OCI-LY1 (cell line): ENCODE measurements around the gene SMPD3.

Experiments used
- H2AFZ ChIP-seq: fragments of 200-600 bp; sonication (generic), shearing (Covaris generic); 2 replicates; pipeline ENCODE4 v1.6.0; 2014; ENCODE audit warnings: antibody characterized with exemption, mild to moderate bottlenecking, low read length
- H3F3A ChIP-seq: fragments of 200-600 bp; sonication (generic), shearing (Covaris generic); 2 replicates; pipeline ENCODE4 v1.6.0; 2014; ENCODE audit warnings: mild to moderate bottlenecking, antibody characterized with exemption, low read length, moderate library complexity; ENCODE audit not compliant: insufficient read depth
- H3K27ac ChIP-seq: fragments of 200-600 bp; sonication (generic); 2 replicates; pipeline ENCODE4 v1.5.1; 2014; ENCODE audit warnings: low read length, mixed run types, mild to moderate bottlenecking, low read depth; ENCODE audit not compliant: poor library complexity, severe bottlenecking
- H3K27me3 ChIP-seq: fragments of 200-600 bp; sonication (generic); 2 replicates; pipeline ENCODE4 v1.6.0; 2014; ENCODE audit warnings: antibody characterized with exemption, mild to moderate bottlenecking, low read length, moderate library complexity; ENCODE audit not compliant: insufficient read depth
- H3K36me3 ChIP-seq: fragments of 200-600 bp; sonication (generic); 2 replicates; pipeline ENCODE4 v1.6.1; 2014; ENCODE audit warnings: mild to moderate bottlenecking, antibody characterized with exemption, low read length, moderate library complexity, mixed read lengths; ENCODE audit not compliant: insufficient read depth
- H3K4me1 ChIP-seq: fragments of 200-600 bp; sonication (generic); 2 replicates; pipeline ENCODE4 v1.5.1; 2014; ENCODE audit warnings: mild to moderate bottlenecking, low read length, moderate library complexity; ENCODE audit not compliant: insufficient read depth, severe bottlenecking
- H3K4me2 ChIP-seq: fragments of 200-600 bp; sonication (generic), shearing (Covaris generic); 2 replicates; pipeline ENCODE4 v1.6.1; 2014; ENCODE audit warnings: low read length
- H3K4me3 ChIP-seq: fragments of 200-600 bp; sonication (generic); 2 replicates; pipeline ENCODE4 v1.5.1; 2014; ENCODE audit warnings: low read length, low read depth, mild to moderate bottlenecking, mixed read lengths; ENCODE audit not compliant: poor library complexity, severe bottlenecking
- H3K79me2 ChIP-seq: fragments of 200-600 bp; shearing (Covaris generic); 2 replicates; pipeline ENCODE4 v1.6.1; 2016; ENCODE audit warnings: mixed run types, low read length, mixed read lengths; ENCODE audit not compliant: insufficient read depth
- H3K9ac ChIP-seq: fragments of 200-600 bp; sonication (generic), shearing (Covaris generic); 2 replicates; pipeline ENCODE4 v1.6.1; 2014; ENCODE audit warnings: mild to moderate bottlenecking, low read length, mixed read lengths
- H3K9me2 ChIP-seq: fragments of 200-600 bp; sonication (generic), shearing (Covaris generic); 2 replicates; pipeline ENCODE4 v1.6.1; 2014; ENCODE audit warnings: low read depth, mild to moderate bottlenecking, low read length, mixed read lengths
- H3K9me3 ChIP-seq: fragments of 200-600 bp; shearing (Covaris generic); 2 replicates; pipeline ENCODE4 v1.6.1; 2014; ENCODE audit warnings: low read length, mixed read lengths
- H4K20me1 ChIP-seq: fragments of 200-600 bp; sonication (generic), shearing (Covaris generic); 2 replicates; pipeline ENCODE4 v1.6.0; 2016; ENCODE audit warnings: mild to moderate bottlenecking, low read length; ENCODE audit not compliant: insufficient read depth
- CTCF ChIP-seq: fragments of 200-600 bp; sonication (generic), shearing (Covaris generic); IDR thresholded peaks from 2 replicates; pipeline ENCODE4 v1.5.1; 2017; ENCODE audit warnings: mild to moderate bottlenecking, antibody characterized with exemption, low read length, moderate library complexity, mixed read lengths
- EZH2 ChIP-seq: fragments of 200-600 bp; sonication (generic), shearing (Covaris generic); IDR thresholded peaks from 2 replicates; pipeline ENCODE4 v1.8.0; 2017; ENCODE audit warnings: borderline replicate concordance, mixed run types, mild to moderate bottlenecking, antibody characterized with exemption, low read length, moderate library complexity, mixed read lengths

SMPD3 gene

GRCh38 chr16:68366062-68366461 lies 82.2 kb downstream of the SMPD3 start:
- Histone ChIP-seq H3K9me3 (no peaks in the 10 kb centered on the region), H3K36me3 (peaks cover under 1% of the 10 kb centered on the region; the same call in 1 of the 2 replicates), H3K4me2 (no peak overlapping the region), H3K9ac (no peak overlapping the region), H3K27me3 (peaks cover 17% of the 10 kb centered on the region), H3K79me2 (no peaks in the 10 kb centered on the region), H3K4me3 (no peak overlapping the region), H3K9me2 (no peaks in the 10 kb centered on the region), H3F3A (no peaks in the 10 kb centered on the region), H4K20me1 (no peaks in the 10 kb centered on the region), H3K4me1 (peaks cover 10% of the 10 kb centered on the region), H2AFZ (no peak overlapping the region), H3K27ac (no peak overlapping the region)
- TF ChIP-seq CTCF (no peak), EZH2 (no peak)

- Histone ChIP-seq H3K4me1 (peaks cover 10% of the 10 kb centered on the region), H3K27ac (no peak overlapping the region), H4K20me1 (no peaks in the 10 kb centered on the region), H3K9me2 (no peaks in the 10 kb centered on the region), H3K4me2 (no peak overlapping the region), H3K27me3 (peaks cover 17% of the 10 kb centered on the region), H3K36me3 (peaks cover 7% of the 10 kb centered on the region; the same call in 1 of the 2 replicates), H3F3A (no peaks in the 10 kb centered on the region), H2AFZ (no peak overlapping the region), H3K4me3 (no peak overlapping the region), H3K9me3 (no peaks in the 10 kb centered on the region), H3K79me2 (no peaks in the 10 kb centered on the region), H3K9ac (no peak overlapping the region)
- TF ChIP-seq CTCF, result no peak
- no peak for TF ChIP-seq EZH2
Observed at GRCh38 chr16:68365167-68365817, 83.0 kb downstream of the SMPD3 start.

- no peak overlapping the region for H3K4me2 ChIP-seq
- H3K27me3 ChIP-seq, result peaks cover 14% of the 10 kb centered on the region
- H3K9ac ChIP-seq, result no peak overlapping the region
- no peaks in the 10 kb centered on the region for H4K20me1 ChIP-seq
- no peaks in the 10 kb centered on the region for H3K79me2 ChIP-seq
- TF ChIP-seq CTCF, result peak; percentile 34; the same call in 1 of the 2 replicates
- TF ChIP-seq EZH2, result no peak
- no peak overlapping the region for H3K27ac ChIP-seq
- H3K36me3 ChIP-seq, result peaks cover 10% of the 10 kb centered on the region; the same call in 1 of the 2 replicates
- no peaks in the 10 kb centered on the region for H3K9me3 ChIP-seq
- H2AFZ ChIP-seq, result no peak overlapping the region
- peaks cover 10% of the 10 kb centered on the region for H3K4me1 ChIP-seq
- no peak overlapping the region for H3K4me3 ChIP-seq
- H3K9me2 ChIP-seq, result no peaks in the 10 kb centered on the region
- H3F3A ChIP-seq, result no peaks in the 10 kb centered on the region
Observed at GRCh38 chr16:68364561-68364998, 83.7 kb downstream of the SMPD3 start.
